Liver (tissue), 9 donors: Measurements from ENCODE around the gene NR4A1. TPM values are rescaled to one million over a fixed set of nuclear protein-coding genes. Genes with fewer than 3 reads are reported as not detected.

ENCODE experiments used
- DNase-seq: peaks from one replicate; pipeline ENCODE4 v3.0.0-alpha.2; 2017; ENCODE audit warnings: low spot score
- H3K27ac ChIP-seq, 2 donors: one replicate each; pipeline ENCODE4 v1.7.0; 2013; ENCODE audit warnings: inconsistent platforms in 2 of 2, low read length in 2 of 2, control low read depth in 1 of 2, low read depth in 1 of 2, mild to moderate bottlenecking in 1 of 2
- H3K27me3 ChIP-seq, 4 donors: one replicate each; pipeline versions ENCODE4 v1.6.1 to v1.7.0; 2013; ENCODE audit warnings: low read length in 3 of 4, inconsistent platforms in 1 of 4, mild to moderate bottlenecking in 1 of 4, moderate library complexity in 1 of 4; ENCODE audit not compliant: control insufficient read depth in 4 of 4, insufficient read depth in 4 of 4
- H3K36me3 ChIP-seq, 4 donors: one replicate each; pipeline versions ENCODE4 v1.6.1 to v1.7.0; 2013; ENCODE audit warnings: low read length in 3 of 4, mild to moderate bottlenecking in 3 of 4, low read depth in 1 of 4, moderate library complexity in 1 of 4; ENCODE audit not compliant: control insufficient read depth in 4 of 4, insufficient read depth in 3 of 4
- H3K4me1 ChIP-seq, 4 donors: one replicate each; pipeline versions ENCODE4 v1.6.1 to v1.7.0; 2013; ENCODE audit warnings: low read length in 3 of 4, mild to moderate bottlenecking in 3 of 4, moderate library complexity in 1 of 4; ENCODE audit not compliant: control insufficient read depth in 4 of 4, insufficient read depth in 4 of 4
- H3K4me3 ChIP-seq, 3 donors: one replicate each; pipeline versions ENCODE4 v1.6.1 to v1.7.0; 2013; ENCODE audit warnings: low read length in 3 of 3, control low read depth in 1 of 3, low read depth in 1 of 3, mild to moderate bottlenecking in 1 of 3
- H3K9ac ChIP-seq, 2 donors: one replicate each; pipeline ENCODE4 v1.7.0; 2013; ENCODE audit warnings: low read length in 2 of 2, mild to moderate bottlenecking in 2 of 2, moderate library complexity in 2 of 2, control low read depth in 1 of 2, low read depth in 1 of 2
- H3K9me3 ChIP-seq, 4 donors: one replicate each; pipeline versions ENCODE4 v1.6.1 to v1.7.0; 2013; ENCODE audit warnings: low read length in 3 of 4; ENCODE audit not compliant: control insufficient read depth in 4 of 4
- EGR1 ChIP-seq, 2 donors: IDR thresholded peaks; 2 replicates each; pipeline ENCODE4 v1.6.1; 2016 to 2018; ENCODE audit warnings: antibody characterized with exemption in 2 of 2, low read depth in 2 of 2
- FOXA1 ChIP-seq: IDR thresholded peaks from 2 replicates; pipeline ENCODE4 v1.6.1; 2016; ENCODE audit warnings: antibody characterized with exemption
- FOXA2 ChIP-seq: IDR thresholded peaks from 2 replicates; pipeline ENCODE4 v1.6.1; 2016; ENCODE audit warnings: antibody characterized with exemption
- GABPA ChIP-seq, 2 donors: IDR thresholded peaks in 1 of 2; conservative IDR thresholded peaks in 1 of 2; 2 replicates each; pipeline ENCODE4 v1.6.1; 2016; ENCODE audit warnings: antibody characterized with exemption in 2 of 2, mild to moderate bottlenecking in 1 of 2, moderate library complexity in 1 of 2
- HNF4A ChIP-seq, 2 donors: conservative IDR thresholded peaks; 2 replicates each; pipeline ENCODE4 v1.6.1; 2016; ENCODE audit warnings: antibody characterized with exemption in 2 of 2, mild to moderate bottlenecking in 2 of 2
- HNF4G ChIP-seq: IDR thresholded peaks from 2 replicates; pipeline ENCODE4 v1.6.1; 2016; ENCODE audit warnings: antibody characterized with exemption
- JUND ChIP-seq, 2 donors: IDR thresholded peaks; 2 replicates each; pipeline ENCODE4 v1.6.1; 2016; ENCODE audit warnings: antibody characterized with exemption in 2 of 2
- NR2F2 ChIP-seq: IDR thresholded peaks from 2 replicates; pipeline ENCODE4 v1.6.1; 2016; ENCODE audit warnings: antibody characterized with exemption
- RAD21 ChIP-seq, 2 donors: IDR thresholded peaks; 2 replicates each; pipeline ENCODE4 v1.6.1; 2016; ENCODE audit warnings: antibody characterized with exemption in 2 of 2, mild to moderate bottlenecking in 2 of 2
- RXRA ChIP-seq, 2 donors: IDR thresholded peaks; 2 replicates each; pipeline ENCODE4 v1.6.1; 2017 to 2018; ENCODE audit warnings: antibody characterized with exemption in 2 of 2, mild to moderate bottlenecking in 1 of 2
- SP1 ChIP-seq: IDR thresholded peaks from 2 replicates; pipeline ENCODE4 v1.6.1; 2018; ENCODE audit warnings: antibody characterized with exemption, mild to moderate bottlenecking
- TAF1 ChIP-seq: conservative IDR thresholded peaks from 2 replicates; pipeline ENCODE4 v1.6.1; 2016; ENCODE audit warnings: antibody characterized with exemption, mild to moderate bottlenecking
- YY1 ChIP-seq: IDR thresholded peaks from 2 replicates; pipeline ENCODE4 v1.6.1; 2016; ENCODE audit warnings: antibody characterized with exemption, mild to moderate bottlenecking
- WGBS: extraction: QIAGEN DNeasy Blood & Tissue Kit; methylation state at CpG from one replicate; pipeline ENCODE4 v1.1.7; 2013; 5-methylcytosine and 5-hydroxymethylcytosine counted together
- polyA plus RNA-seq, 2 donors: library from polyadenylated mRNA; stranded (reverse) in 1 of 2; unstranded in 1 of 2; fragments of 200-250 nt in 1 of 2; fragments of >200 nt in 1 of 2; fragmentation: Nextera tagmentation in 1 of 2; extraction: Ambion mirVana in 1 of 2; gene quantifications; one replicate each; pipeline versions ENCODE4 v1.2.1 to v1.2.3, GENCODE V29; 2013 to 2015
- total RNA-seq, 2 donors: library from RNA; depleted of rRNA; stranded (reverse); fragments of >200 nt; gene quantifications; one replicate each; pipeline ENCODE4 v1.2.3, GENCODE V29; 2014
- TF ChIP-seq, protein P1 (sequence below): fragments of 150-350 bp; IDR thresholded peaks from 2 replicates; pipeline ENCODE4 v1.5.1; 2017; ENCODE audit warnings: improper control_type of control experiment, low read depth, low read length; ENCODE audit not compliant: missing input control
- TF ChIP-seq, protein P2 (sequence below): IDR thresholded peaks from 2 replicates; pipeline ENCODE4 v1.6.1; 2016; ENCODE audit warnings: antibody characterized with exemption
- TF ChIP-seq, protein P3 (sequence below): IDR thresholded peaks from 2 replicates; pipeline ENCODE4 v1.6.1; 2016; ENCODE audit warnings: antibody characterized with exemption
- TF ChIP-seq, protein P4 (sequence below): IDR thresholded peaks from 2 replicates; pipeline ENCODE4 v1.6.1; 2016; ENCODE audit warnings: antibody characterized with exemption
- TF ChIP-seq, protein P5 (sequence below): IDR thresholded peaks from 2 replicates; pipeline ENCODE4 v1.6.1; 2016; ENCODE audit warnings: antibody characterized with exemption, mild to moderate bottlenecking
- donor health status: healthy.
- donor health status: healthy.
- donor health status: healthy.
- donor health status: healthy.
- donor health status: healthy.

The NR4A1 gene
- total and polyA plus RNA-seq, 4 donors: 0.79 to 5.8 (median 3.4) TPM

DNA sequence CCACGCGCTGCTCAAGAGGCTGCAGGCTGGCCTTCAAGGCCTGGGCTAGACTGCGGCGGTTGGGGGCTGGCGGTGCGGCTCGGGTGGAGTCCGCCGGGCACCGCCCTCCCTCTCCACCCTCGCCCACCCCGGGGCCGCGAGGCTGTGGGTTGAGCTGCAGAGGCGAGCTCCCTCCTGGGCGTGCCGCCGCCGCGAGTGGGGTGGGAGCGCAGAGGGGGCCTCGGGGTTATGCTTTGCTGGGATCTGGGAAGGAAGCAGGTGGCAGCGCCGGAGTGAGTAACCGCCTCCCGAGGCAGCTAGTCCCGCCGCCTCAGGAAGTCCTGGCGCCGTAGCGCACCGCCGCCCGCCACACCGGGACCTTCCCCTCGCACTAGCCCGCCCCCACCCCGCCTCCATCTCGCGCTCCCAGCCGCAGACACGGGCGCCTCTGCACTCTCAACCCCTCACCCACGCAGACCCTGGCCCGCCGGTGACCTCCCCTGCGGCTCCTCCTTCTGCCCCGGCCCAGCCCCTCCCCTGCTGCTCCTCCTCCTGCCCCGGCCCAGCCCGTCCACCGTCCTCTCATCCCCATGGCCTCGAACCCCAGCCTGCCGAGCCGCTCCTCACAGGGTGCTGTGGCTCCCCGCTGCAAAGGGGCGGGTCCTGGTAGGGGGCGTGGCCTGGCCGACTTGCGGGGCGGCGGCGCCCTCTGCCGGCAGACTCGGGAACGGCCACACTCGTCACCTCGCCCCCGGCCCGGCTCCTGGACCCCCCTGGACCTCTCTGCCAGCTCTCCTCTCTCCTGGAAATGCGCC is 27.9 kb upstream of the NR4A1 start:
- no peak overlapping the region for H3K9ac ChIP-seq
- peaks cover 0 to 22% (median 14%) of the 10 kb centered on the region in 4 donors for H3K4me1 ChIP-seq
- peak overlapping the region; percentile 41 to 58 (median 53) for H3K4me3 ChIP-seq
- peak; percentile 90 for DNase-seq
- H3K9me3 ChIP-seq: no peaks in the 10 kb centered on the region
- 1% methylated on average over 70 of the region's 70 CpGs for WGBS
- TF ChIP-seq YY1 (no peak), RAD21 (IDR thresholded peaks at IDR 0.05) (peak; percentile 82 to 89)
- TF ChIP-seq, protein P1, sequence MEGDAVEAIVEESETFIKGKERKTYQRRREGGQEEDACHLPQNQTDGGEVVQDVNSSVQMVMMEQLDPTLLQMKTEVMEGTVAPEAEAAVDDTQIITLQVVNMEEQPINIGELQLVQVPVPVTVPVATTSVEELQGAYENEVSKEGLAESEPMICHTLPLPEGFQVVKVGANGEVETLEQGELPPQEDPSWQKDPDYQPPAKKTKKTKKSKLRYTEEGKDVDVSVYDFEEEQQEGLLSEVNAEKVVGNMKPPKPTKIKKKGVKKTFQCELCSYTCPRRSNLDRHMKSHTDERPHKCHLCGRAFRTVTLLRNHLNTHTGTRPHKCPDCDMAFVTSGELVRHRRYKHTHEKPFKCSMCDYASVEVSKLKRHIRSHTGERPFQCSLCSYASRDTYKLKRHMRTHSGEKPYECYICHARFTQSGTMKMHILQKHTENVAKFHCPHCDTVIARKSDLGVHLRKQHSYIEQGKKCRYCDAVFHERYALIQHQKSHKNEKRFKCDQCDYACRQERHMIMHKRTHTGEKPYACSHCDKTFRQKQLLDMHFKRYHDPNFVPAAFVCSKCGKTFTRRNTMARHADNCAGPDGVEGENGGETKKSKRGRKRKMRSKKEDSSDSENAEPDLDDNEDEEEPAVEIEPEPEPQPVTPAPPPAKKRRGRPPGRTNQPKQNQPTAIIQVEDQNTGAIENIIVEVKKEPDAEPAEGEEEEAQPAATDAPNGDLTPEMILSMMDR: peak; percentile 86
- no peaks in the 10 kb centered on the region for H3K27me3 ChIP-seq
- no peaks in the 10 kb centered on the region for H3K36me3 ChIP-seq
- peak overlapping the region; percentile 35 to 52 for H3K27ac ChIP-seq

DNA sequence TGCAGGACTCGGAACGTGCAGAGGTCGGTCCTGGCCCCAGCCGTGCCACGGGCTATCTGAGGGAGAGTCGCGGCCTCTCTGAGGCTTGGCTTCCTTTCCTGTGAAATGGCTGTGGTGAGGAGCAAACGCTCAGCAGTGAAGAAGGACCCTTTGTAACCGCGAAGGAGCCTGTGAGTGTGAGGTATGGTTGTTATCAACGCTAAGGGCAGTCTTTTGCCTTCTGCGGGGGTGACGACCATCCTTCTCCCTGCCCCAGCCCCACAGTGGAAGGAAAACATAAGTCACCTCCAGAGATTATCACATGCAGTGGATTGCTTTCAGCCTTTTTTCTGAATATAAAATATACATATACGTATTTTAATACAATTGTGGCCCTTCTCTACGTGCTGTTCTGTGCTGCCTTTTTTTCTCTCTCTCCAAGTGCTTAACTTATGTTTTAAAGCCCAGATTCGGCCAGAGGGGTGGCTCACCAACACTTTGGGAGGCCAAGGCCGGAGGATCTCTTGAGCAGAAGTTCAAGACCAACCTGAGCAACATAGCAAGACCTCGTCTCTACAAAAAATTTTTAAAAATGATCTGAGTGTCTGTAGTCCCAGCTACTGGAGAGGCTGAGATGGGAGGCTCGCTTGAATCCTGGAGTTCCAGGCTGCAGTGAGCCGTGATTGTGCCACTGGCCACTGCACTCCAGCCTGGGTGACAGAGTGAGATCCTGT is 27.1 kb upstream of the NR4A1 start:
- DNase-seq: no peak
- TF ChIP-seq HNF4G (no peak), FOXA1 (no peak), RAD21 (IDR thresholded peaks at IDR 0.05) (no peak), JUND (IDR thresholded peaks at IDR 0.05) (no peak), FOXA2 (no peak), EGR1 (IDR thresholded peaks at IDR 0.05; ENCODE audit: low read depth in 2 of 2) (no peak), HNF4A (conservative IDR thresholded peaks at IDR 0.05) (no peak), YY1 (no peak), GABPA (IDR thresholded peaks at IDR 0.05 in 1 of 2, conservative IDR thresholded peaks at IDR 0.05 in 1 of 2) (no peak), TAF1 (no peak), NR2F2 (no peak), RXRA (IDR thresholded peaks at IDR 0.05) (no peak), SP1 (no peak)
- TF ChIP-seq, protein P1: no peak
- TF ChIP-seq, protein P2, sequence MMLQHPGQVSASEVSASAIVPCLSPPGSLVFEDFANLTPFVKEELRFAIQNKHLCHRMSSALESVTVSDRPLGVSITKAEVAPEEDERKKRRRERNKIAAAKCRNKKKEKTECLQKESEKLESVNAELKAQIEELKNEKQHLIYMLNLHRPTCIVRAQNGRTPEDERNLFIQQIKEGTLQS: no peak
- TF ChIP-seq, protein P3, sequence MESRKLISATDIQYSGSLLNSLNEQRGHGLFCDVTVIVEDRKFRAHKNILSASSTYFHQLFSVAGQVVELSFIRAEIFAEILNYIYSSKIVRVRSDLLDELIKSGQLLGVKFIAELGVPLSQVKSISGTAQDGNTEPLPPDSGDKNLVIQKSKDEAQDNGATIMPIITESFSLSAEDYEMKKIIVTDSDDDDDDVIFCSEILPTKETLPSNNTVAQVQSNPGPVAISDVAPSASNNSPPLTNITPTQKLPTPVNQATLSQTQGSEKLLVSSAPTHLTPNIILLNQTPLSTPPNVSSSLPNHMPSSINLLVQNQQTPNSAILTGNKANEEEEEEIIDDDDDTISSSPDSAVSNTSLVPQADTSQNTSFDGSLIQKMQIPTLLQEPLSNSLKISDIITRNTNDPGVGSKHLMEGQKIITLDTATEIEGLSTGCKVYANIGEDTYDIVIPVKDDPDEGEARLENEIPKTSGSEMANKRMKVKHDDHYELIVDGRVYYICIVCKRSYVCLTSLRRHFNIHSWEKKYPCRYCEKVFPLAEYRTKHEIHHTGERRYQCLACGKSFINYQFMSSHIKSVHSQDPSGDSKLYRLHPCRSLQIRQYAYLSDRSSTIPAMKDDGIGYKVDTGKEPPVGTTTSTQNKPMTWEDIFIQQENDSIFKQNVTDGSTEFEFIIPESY: no peak
- TF ChIP-seq, protein P4, sequence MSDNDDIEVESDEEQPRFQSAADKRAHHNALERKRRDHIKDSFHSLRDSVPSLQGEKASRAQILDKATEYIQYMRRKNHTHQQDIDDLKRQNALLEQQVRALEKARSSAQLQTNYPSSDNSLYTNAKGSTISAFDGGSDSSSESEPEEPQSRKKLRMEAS: no peak
- TF ChIP-seq, protein P5, sequence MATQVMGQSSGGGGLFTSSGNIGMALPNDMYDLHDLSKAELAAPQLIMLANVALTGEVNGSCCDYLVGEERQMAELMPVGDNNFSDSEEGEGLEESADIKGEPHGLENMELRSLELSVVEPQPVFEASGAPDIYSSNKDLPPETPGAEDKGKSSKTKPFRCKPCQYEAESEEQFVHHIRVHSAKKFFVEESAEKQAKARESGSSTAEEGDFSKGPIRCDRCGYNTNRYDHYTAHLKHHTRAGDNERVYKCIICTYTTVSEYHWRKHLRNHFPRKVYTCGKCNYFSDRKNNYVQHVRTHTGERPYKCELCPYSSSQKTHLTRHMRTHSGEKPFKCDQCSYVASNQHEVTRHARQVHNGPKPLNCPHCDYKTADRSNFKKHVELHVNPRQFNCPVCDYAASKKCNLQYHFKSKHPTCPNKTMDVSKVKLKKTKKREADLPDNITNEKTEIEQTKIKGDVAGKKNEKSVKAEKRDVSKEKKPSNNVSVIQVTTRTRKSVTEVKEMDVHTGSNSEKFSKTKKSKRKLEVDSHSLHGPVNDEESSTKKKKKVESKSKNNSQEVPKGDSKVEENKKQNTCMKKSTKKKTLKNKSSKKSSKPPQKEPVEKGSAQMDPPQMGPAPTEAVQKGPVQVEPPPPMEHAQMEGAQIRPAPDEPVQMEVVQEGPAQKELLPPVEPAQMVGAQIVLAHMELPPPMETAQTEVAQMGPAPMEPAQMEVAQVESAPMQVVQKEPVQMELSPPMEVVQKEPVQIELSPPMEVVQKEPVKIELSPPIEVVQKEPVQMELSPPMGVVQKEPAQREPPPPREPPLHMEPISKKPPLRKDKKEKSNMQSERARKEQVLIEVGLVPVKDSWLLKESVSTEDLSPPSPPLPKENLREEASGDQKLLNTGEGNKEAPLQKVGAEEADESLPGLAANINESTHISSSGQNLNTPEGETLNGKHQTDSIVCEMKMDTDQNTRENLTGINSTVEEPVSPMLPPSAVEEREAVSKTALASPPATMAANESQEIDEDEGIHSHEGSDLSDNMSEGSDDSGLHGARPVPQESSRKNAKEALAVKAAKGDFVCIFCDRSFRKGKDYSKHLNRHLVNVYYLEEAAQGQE: no peak
- H3K9ac ChIP-seq: no peak overlapping the region
- WGBS: 28% methylated on average over 20 of the region's 20 CpGs
- H3K9me3 ChIP-seq: no peaks in the 10 kb centered on the region
- peak overlapping the region in 2 of 3 donors; percentile 41 to 53 for H3K4me3 ChIP-seq
- peaks cover 0 to 22% (median 14%) of the 10 kb centered on the region in 4 donors for H3K4me1 ChIP-seq
- peak overlapping the region in 1 of 2 donors; percentile 28 for H3K27ac ChIP-seq
- H3K27me3 ChIP-seq: no peaks in the 10 kb centered on the region
- no peaks in the 10 kb centered on the region for H3K36me3 ChIP-seq
